Islet precursor cell (in vitro differentiated cells): ENCODE measurements around the gene KCNT2.

ENCODE experiments used
- DNase-seq: peaks from one replicate; pipeline ENCODE4 v3.0.0-alpha.2; 2018

Gene KCNT2

DNA sequence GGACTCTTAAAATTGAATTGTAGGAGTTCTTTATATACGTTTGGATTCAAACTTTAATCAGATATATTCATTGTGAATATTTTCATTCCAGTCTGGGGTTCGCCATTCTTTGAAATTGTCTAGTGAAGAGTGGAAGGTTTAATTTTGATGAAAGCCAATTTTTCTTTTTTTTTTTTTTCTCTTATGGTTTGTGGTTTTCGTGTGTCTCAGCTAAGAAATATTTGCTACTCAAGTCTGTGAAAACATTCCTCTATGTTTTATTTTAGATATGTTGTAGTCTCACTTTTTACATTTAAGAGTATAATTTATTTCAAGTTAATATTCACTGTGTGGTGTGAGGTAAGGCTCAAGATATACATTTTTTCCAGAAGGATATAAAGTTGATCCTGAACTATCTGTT, 220.5 kb downstream of the KCNT2 start:
- DNase-seq: no peak

DNA sequence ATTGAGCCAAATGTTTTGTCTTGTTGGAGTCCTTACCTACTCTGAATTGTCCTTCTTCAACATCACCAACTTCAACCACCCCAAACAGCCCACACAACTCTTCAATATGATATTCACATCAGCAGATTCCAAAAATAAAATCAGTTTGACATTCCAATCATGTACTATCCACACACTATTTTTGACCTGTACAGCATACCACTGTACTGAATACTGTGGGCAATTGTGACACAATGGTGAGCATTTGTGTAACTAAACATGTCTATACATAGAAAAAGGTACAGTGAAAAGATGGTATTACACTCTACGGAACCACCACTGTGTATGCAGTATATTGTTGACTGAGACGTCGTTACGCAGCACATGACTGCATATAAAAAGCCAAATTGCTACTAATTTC, 223.1 kb downstream of the KCNT2 start:
- DNase-seq: no peak

- no peak for DNase-seq
Observed at GRCh38 chr1:196382383-196382782, 225.9 kb downstream of the KCNT2 start.

DNA sequence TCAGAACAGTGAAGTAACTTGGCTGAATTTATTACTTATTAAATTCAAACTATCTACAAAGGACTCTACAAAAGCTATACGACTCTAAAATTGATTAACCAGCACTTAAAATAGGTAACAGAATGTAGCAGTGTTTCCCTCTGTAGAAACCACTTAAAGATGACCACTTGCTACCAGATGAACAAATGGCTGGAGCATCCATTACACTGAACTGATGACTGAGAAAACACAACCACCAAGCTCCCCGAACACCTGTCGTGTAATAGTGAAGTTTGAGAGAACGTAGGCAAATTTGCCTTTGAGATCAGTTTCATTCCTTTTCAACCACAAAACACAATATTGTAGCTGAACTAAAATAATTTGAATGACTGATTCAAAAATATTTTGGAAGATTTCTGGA, 226.7 kb downstream of the KCNT2 start:
- no peak for DNase-seq

- no peak for DNase-seq
Observed at GRCh38 chr1:196380316-196380715, 227.9 kb downstream of the KCNT2 start.

DNA sequence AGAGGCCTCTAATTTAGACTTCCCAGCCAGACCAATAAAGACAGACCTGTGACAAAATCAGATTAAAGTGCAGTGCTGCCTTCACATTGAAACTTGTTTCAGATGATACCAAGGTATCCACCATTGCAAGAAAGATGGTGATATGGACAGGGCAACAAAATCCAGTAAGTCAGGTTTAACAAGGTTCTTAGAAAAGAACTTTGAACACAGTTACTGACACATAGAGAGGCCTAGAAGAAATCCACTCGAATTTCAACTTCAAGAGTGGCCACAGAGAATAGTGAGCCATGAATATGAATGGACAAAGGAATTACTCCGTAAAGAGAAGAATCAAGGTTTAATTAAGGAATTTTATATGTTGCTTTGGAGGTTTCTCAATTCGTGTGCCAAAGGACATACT, 230.4 kb downstream of the KCNT2 start:
- DNase-seq: no peak

DNA sequence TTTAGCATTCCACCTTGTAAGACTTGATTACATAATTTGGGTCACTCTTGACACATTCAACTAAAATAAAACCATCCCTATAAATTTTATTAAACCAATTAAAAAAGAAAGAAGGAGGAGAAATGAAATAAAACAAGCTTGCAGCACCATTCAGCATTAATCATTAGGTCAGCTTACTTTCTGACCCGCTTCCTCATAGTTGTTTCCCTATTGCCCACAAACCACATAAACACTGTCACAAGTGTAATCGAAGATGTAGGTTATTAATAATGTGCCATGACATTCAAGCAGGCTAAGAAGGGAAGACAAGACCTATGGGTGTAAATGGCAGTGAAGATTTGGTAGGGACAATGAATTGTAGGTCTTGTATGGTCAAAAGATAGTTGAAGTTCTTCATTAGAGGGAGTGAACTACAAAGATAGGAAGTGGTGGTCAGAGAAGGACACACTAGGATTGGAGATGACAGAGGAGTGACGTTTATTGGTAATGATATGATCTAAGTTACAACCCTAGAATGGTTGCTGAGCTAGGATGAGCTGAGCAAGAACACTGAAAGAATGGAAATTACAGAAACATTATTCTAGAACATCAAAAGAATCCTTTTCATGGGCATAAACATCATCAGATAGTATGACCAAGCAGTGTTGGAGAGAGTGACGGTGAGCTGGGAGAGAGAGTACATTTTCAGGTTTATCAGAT, 231.5 kb downstream of the KCNT2 start:
- DNase-seq: no peak

DNA sequence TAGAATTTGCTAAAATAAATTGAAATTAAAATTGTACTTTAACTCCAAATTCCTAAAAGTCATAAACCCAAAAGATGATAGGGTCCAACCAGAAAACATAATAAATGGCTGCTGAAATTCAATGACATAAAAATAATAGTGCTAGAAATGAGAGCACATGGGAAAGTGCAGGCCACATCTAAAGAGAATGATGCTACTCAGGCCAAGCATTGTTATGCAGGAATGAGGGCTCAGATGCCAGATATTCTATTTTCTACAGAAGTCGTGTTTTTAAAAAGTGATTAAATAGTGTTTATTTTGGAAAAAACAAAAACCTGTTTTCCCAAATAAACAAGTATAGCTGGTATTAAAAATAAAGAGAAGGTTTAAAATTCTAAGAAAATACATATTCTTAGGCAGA, 234.4 kb downstream of the KCNT2 start:
- DNase-seq: no peak

GRCh38 chr1:196372896-196373536, 235.2 kb downstream of the KCNT2 start:
- DNase-seq: no peak

GRCh38 chr1:196367838-196368237, 240.4 kb downstream of the KCNT2 start:
- no peak for DNase-seq

GRCh38 chr1:196366817-196367495, 241.3 kb downstream of the KCNT2 start:
- no peak for DNase-seq

- peak; percentile 73 for DNase-seq
Observed at GRCh38 chr1:196361112-196361714, 247.0 kb downstream of the KCNT2 start.

- DNase-seq: no peak
Observed at GRCh38 chr1:196357913-196358312, 250.3 kb downstream of the KCNT2 start.

- no peak for DNase-seq
Observed at GRCh38 chr1:196355206-196355786, 252.9 kb downstream of the KCNT2 start.

- DNase-seq: no peak
Observed at GRCh38 chr1:196344453-196344852, 263.8 kb downstream of the KCNT2 start.

DNA sequence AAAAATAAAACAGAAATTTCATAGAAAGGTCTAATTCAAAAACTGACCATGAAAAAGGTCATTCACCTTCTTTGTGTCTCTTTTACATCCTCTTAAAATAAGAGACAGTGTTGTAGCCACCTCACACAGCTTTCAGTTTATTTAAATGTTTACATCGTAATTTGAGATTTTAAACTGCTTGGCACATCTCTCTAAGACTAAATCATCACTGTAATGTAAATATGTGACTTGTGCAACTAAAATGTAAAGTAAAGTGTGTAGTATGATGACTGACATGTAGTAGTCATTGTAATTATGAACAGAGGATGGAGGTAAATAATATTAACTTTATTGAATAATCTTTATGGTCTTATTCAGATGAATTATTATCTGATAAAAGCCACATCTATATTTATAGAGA, 283.9 kb downstream of the KCNT2 start:
- no peak for DNase-seq

GRCh38 chr1:196323869-196324268, 284.4 kb downstream of the KCNT2 start:
- no peak for DNase-seq

DNA sequence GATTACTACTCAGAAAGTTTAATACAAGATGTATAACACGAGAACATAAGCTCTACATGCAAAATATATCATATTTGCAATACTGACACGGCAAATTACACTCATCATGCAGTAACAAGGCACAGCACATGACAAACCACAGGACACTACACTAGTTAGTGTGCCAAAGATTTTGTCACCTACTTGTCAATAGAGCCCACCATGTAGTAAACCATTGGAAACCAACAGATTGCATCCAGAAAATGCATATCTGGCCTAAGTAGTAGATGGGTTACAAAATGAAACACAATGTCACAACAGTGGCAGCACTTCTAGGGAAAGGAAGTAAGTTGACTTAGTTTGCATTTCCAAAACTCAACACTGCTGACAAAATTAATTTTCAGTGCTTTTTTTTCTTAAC, 288.9 kb downstream of the KCNT2 start:
- DNase-seq: no peak

DNA sequence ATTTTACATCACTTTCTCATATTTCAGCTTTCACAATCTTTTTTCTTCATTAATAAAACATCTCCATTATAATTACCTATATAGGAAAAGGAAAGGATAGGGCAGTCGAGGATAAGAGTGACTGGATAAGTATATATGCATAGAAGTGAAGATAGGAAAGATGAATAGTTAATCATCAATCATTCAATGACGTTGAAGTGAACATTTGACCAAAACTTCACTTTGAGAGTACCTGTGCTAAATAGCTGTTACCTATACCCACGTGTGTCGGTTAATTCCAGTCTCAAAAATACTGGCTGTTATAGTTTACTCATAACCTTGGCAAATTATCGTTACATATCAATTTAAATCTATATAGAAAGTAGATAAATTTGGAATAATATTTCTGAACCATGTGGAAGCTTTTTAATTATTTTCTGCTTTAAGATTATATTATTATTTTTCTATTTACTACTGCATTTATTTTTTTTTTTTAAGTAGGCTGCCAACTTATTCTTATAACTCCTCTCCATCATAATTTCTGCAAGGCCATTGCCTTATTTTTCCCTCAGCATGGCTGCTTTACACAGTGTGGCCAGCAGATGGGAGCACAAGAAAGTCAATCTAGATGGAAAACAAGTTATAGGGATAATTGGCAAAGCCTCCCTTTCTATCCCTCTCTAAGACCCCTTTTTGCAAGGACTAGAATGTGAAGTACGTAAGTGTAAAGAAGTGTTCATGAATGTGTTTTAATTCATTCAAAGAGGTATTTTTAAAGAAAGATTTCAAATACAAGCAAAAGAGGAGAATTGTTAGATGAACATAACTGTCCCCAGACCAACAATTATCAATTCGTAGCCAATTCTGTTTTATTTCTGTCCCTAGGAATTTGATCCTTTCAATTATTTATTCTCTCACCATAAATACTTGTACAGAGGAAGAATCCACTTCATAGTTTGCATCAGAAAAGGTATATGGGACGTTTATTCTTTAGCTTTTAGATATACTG, 290.4 kb downstream of the KCNT2 start:
- DNase-seq: peak; percentile 54

GRCh38 chr1:196312739-196313138, 295.5 kb downstream of the KCNT2 start:
- DNase-seq: no peak

DNA sequence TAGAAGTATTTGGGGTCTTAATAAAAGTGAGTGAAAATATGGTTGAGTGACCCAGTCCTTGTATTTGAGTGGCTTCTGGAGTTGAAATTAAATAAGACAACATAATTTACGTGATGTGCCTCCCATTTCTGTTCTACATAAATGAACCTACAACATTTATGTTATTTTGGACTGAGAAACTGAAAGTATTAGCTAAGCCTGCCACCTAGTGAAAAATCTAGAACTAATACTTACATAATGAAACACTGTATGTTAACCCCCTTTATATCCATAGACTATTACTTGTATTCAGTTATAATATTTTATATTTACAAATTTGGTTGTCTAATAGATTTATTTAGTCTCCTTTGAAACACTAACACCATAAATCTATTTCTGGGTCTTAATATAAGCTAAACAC, 298.9 kb downstream of the KCNT2 start:
- no peak for DNase-seq

- DNase-seq: no peak
Observed at GRCh38 chr1:196308176-196308575, 300.1 kb downstream of the KCNT2 start.
